CD14-positive monocyte (primary cell): Measurements from ENCODE around the gene MCF2L. TPM values are rescaled to one million over a fixed set of nuclear protein-coding genes. Genes with fewer than 3 reads are reported as not detected.

Experiments
- DNase-seq, 3 donors: peaks; one replicate each; pipeline ENCODE4 v3.0.0-alpha.2; 2011 to 2022
- H2AFZ ChIP-seq: 2 replicates; pipeline ENCODE4 v1.6.0; 2012; ENCODE audit warnings: mild to moderate bottlenecking, low read depth, low read length, inconsistent platforms; ENCODE audit not compliant: insufficient read depth, poor library complexity, severe bottlenecking
- H3K27ac ChIP-seq, 2 donors: 1 replicate in 1 of 2; 2 replicates in 1 of 2; pipeline ENCODE4 v1.5.1; 2012 to 2013; ENCODE audit warnings: low read length in 2 of 2, control low read depth in 1 of 2, inconsistent platforms in 1 of 2, low read depth in 1 of 2, mild to moderate bottlenecking in 1 of 2
- H3K27me3 ChIP-seq, 2 donors: one replicate each; pipeline versions ENCODE4 v1.6.0 to v1.6.1; 2011 to 2013; ENCODE audit warnings: low read length in 2 of 2; ENCODE audit not compliant: control insufficient read depth in 2 of 2, insufficient read depth in 2 of 2
- H3K36me3 ChIP-seq, 2 donors: replicated peaks in 1 of 2; 1 replicate in 1 of 2; 2 replicates in 1 of 2; pipeline versions ENCODE4 v1.5.1 to v1.6.1; 2012 to 2013; ENCODE audit warnings: low read length in 2 of 2, control low read depth in 1 of 2, inconsistent platforms in 1 of 2, mild to moderate bottlenecking in 1 of 2; ENCODE audit not compliant: insufficient read depth in 2 of 2, control insufficient read depth in 1 of 2
- H3K4me1 ChIP-seq, 2 donors: 1 replicate in 1 of 2; 2 replicates in 1 of 2; pipeline versions ENCODE4 v1.5.1 to v1.6.1; 2012 to 2013; ENCODE audit warnings: low read length in 2 of 2, control low read depth in 1 of 2, inconsistent platforms in 1 of 2, mild to moderate bottlenecking in 1 of 2, moderate library complexity in 1 of 2; ENCODE audit not compliant: insufficient read depth in 2 of 2, control insufficient read depth in 1 of 2
- H3K4me2 ChIP-seq: replicated peaks from 2 replicates; pipeline ENCODE3; 2012; ENCODE audit warnings: low read length, moderate library complexity, mild to moderate bottlenecking; ENCODE audit not compliant: poor library complexity, severe bottlenecking; ENCODE audit errors: extremely low read depth
- H3K4me3 ChIP-seq, 3 experiments: fragments of 200-600 bp in 1 of 3; sonication (generic) in 1 of 3; replicated peaks in 1 of 3; 1 replicate in 2 of 3; 2 replicates in 1 of 3; pipeline ENCODE4 v1.5.1; 2011 to 2013; ENCODE audit warnings: low read length in 3 of 3, mild to moderate bottlenecking in 3 of 3, control low read depth in 2 of 3, low read depth in 2 of 3, inconsistent platforms in 1 of 3, moderate library complexity in 1 of 3
- H3K79me2 ChIP-seq: 2 replicates; pipeline ENCODE4 v1.6.0; 2012; ENCODE audit warnings: mild to moderate bottlenecking, control low read depth, inconsistent platforms, low read length, moderate library complexity; ENCODE audit not compliant: insufficient read depth
- H3K9ac ChIP-seq: 2 replicates; pipeline ENCODE4 v1.6.0; 2017; ENCODE audit warnings: low read length, mild to moderate bottlenecking; ENCODE audit not compliant: insufficient read depth, poor library complexity, severe bottlenecking
- H3K9me3 ChIP-seq, 2 donors: replicated peaks in 1 of 2; 1 replicate in 1 of 2; 2 replicates in 1 of 2; pipeline versions ENCODE4 v1.5.1 to v1.6.1; 2012 to 2013; ENCODE audit warnings: low read length in 2 of 2, control low read depth in 1 of 2; ENCODE audit not compliant: control insufficient read depth in 1 of 2, insufficient read depth in 1 of 2
- H4K20me1 ChIP-seq: 2 replicates; pipeline ENCODE4 v1.6.0; 2012; ENCODE audit warnings: mild to moderate bottlenecking, low read length, control low read depth, moderate library complexity; ENCODE audit not compliant: insufficient read depth
- H3K27ac Mint-ChIP-seq, 7 donors: one replicate each; pipeline ENCODE4 v1.8.0; 2020; ENCODE audit warnings: mild to moderate bottlenecking in 7 of 7, mixed read lengths in 7 of 7, moderate library complexity in 6 of 7, inconsistent platforms in 2 of 7
- H3K27me3 Mint-ChIP-seq, 3 donors: one replicate each; pipeline ENCODE4 v1.8.0; 2021 to 2022; ENCODE audit warnings: low read depth in 3 of 3, mild to moderate bottlenecking in 3 of 3, mixed read lengths in 3 of 3, moderate library complexity in 3 of 3, inconsistent platforms in 1 of 3
- H3K36me3 Mint-ChIP-seq, 2 donors: one replicate each; pipeline ENCODE4 v1.8.0; 2020; ENCODE audit warnings: mixed read lengths in 2 of 2, inconsistent platforms in 1 of 2, mild to moderate bottlenecking in 1 of 2
- H3K4me1 Mint-ChIP-seq: one replicate; pipeline ENCODE4 v1.8.0; 2020; ENCODE audit warnings: mild to moderate bottlenecking, mixed read lengths
- H3K4me3 Mint-ChIP-seq, 2 donors: one replicate each; pipeline ENCODE4 v1.8.0; 2020; ENCODE audit warnings: mild to moderate bottlenecking in 2 of 2, mixed read lengths in 2 of 2, moderate library complexity in 1 of 2
- H3K9me3 Mint-ChIP-seq, 7 donors: one replicate each; pipeline ENCODE4 v1.8.0; 2020 to 2022; ENCODE audit warnings: mixed read lengths in 7 of 7, mild to moderate bottlenecking in 6 of 7, moderate library complexity in 6 of 7, inconsistent platforms in 2 of 7
- WGBS: methylation state at CpG from one replicate; pipeline ENCODE4 v1.1.5; 2013; ENCODE audit warnings: missing lambda C conversion rate; ENCODE audit not compliant: insufficient coverage; 5-methylcytosine and 5-hydroxymethylcytosine counted together
- intact Hi-C, 2 donors: fragments of 100-400 bp; cut with micrococcal nuclease; formaldehyde crosslinking; loops; one replicate each; pipeline versions ENCODE4 v1.15.0 to v1.15.1; 2023
- polyA plus RNA-seq, 3 donors: library from polyadenylated mRNA; depleted of rRNA in 1 of 3; unstranded in 2 of 3; stranded (reverse) in 1 of 3; fragments of 300-500 nt in 2 of 3; fragments of >200 nt in 1 of 3; fragmentation: Illumina TruSeq in 2 of 3; gene quantifications; 1 replicate in 2 of 3; 2 replicates in 1 of 3; pipeline ENCODE4 v1.2.3, GENCODE V29; 2012 to 2021
- TF ChIP-seq, protein P1 (sequence below): fragments of 200-600 bp; IDR thresholded peaks from one replicate; pipeline ENCODE4 v1.8.0; 2022; ENCODE audit warnings: antibody characterized with exemption, mild to moderate bottlenecking

MCF2L gene
- polyA plus RNA-seq, 3 donors: not detected

DNA sequence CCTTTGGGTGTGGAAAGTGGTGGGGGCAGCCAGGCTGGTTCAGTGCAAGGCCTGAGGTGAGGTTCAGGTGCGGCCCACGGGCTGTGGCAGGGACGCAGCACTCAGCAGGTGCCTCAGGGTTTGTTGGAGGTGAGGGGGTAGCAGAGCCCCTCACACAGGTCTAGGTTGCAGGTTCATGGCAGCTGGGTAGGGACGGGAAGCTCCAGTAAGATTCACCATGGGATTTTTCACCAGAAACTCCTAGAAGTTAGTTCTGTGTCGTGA is 14.0 kb downstream of the MCF2L start:
- Mint-ChIP-seq H3K4me1 (peaks cover 10% of the 10 kb centered on the region), H3K27me3 (peaks cover 11 to 26% (median 14%) of the 10 kb centered on the region in 3 donors), H3K9me3 (peaks cover 0 to 3% (median 0%) of the 10 kb centered on the region in 7 donors), H3K36me3 (no peaks in the 10 kb centered on the region), H3K4me3 (no peak overlapping the region), H3K27ac (no peak overlapping the region)
- Histone ChIP-seq H3K4me3 (no peak overlapping the region), H3K27me3 (peaks cover 0 to 4% of the 10 kb centered on the region in 2 donors), H2AFZ (no peak overlapping the region), H3K9ac (no peak overlapping the region), H3K36me3 (no peaks in the 10 kb centered on the region), H3K79me2 (no peaks in the 10 kb centered on the region), H3K4me2 (no peak overlapping the region), H4K20me1 (no peaks in the 10 kb centered on the region), H3K9me3 (no peaks in the 10 kb centered on the region), H3K27ac (no peak overlapping the region), H3K4me1 (peaks cover 0 to 7% of the 10 kb centered on the region in 2 donors)
- WGBS: 95% methylated on average over 5 of the region's 5 CpGs
- TF ChIP-seq, protein P1, sequence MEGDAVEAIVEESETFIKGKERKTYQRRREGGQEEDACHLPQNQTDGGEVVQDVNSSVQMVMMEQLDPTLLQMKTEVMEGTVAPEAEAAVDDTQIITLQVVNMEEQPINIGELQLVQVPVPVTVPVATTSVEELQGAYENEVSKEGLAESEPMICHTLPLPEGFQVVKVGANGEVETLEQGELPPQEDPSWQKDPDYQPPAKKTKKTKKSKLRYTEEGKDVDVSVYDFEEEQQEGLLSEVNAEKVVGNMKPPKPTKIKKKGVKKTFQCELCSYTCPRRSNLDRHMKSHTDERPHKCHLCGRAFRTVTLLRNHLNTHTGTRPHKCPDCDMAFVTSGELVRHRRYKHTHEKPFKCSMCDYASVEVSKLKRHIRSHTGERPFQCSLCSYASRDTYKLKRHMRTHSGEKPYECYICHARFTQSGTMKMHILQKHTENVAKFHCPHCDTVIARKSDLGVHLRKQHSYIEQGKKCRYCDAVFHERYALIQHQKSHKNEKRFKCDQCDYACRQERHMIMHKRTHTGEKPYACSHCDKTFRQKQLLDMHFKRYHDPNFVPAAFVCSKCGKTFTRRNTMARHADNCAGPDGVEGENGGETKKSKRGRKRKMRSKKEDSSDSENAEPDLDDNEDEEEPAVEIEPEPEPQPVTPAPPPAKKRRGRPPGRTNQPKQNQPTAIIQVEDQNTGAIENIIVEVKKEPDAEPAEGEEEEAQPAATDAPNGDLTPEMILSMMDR: no peak
- DNase-seq: no peak
- intact Hi-C loops: no loop called here

DNA sequence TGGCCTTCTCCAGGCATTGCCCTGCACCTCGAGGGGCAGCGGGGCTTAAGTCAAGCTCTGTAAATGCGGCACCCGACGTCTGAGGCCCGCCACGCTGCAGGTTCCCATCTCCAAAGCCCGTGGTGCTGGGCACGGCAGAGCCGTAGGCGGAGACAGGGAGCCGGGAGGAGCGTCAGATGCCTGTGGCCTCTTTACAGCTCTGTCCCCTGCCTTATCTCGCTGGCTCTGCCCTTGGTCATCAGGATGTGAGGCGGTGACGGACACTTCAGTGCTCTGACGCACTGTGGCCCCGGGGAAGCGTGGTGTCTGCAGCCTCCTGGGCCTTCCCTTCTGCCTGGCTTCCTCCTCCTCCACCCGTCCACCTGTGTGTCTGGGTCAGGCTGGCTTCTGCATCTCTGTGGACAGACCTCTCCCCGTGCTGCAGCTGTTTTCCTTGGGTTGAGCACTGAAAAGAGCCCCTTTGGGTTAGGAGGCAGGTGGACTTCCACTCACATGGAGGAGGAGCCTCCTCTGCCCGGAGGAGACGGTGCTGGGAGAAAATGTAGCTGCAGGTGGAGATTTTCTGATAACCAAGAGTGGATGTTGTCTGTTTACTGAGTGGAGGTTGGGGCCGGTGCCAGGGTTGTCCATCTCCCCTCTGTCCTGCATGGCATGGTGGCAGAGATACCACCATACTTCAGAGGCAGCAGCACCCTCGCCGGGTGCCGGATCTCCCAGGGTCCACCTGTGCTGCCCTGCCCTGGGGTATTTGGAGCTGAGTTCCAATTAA is 14.6 kb downstream of the MCF2L start:
- H3K79me2 ChIP-seq: no peaks in the 10 kb centered on the region
- no peak for DNase-seq
- H3K4me1 Mint-ChIP-seq: peaks cover 10% of the 10 kb centered on the region
- no peak overlapping the region for H2AFZ ChIP-seq
- H3K9ac ChIP-seq: no peak overlapping the region
- H3K36me3 Mint-ChIP-seq: no peaks in the 10 kb centered on the region
- H3K4me1 ChIP-seq: peaks cover 0 to 7% of the 10 kb centered on the region in 2 donors
- no peaks in the 10 kb centered on the region for H3K36me3 ChIP-seq
- no peaks in the 10 kb centered on the region for H4K20me1 ChIP-seq
- H3K9me3 Mint-ChIP-seq: peaks cover 0 to 5% (median 3%) of the 10 kb centered on the region in 7 donors
- H3K27ac ChIP-seq: no peak overlapping the region
- no peak overlapping the region for H3K4me3 Mint-ChIP-seq
- WGBS: 96% methylated on average over 25 of the region's 27 CpGs
- H3K27me3 Mint-ChIP-seq: peaks cover 11 to 22% (median 12%) of the 10 kb centered on the region in 3 donors
- H3K4me3 ChIP-seq: no peak overlapping the region
- H3K4me2 ChIP-seq: no peak overlapping the region
- H3K9me3 ChIP-seq: peaks cover 0 to 4% of the 10 kb centered on the region in 2 donors
- peaks cover 0 to 4% of the 10 kb centered on the region in 2 donors for H3K27me3 ChIP-seq
- peak overlapping the region in 1 of 7 donors; percentile 20 for H3K27ac Mint-ChIP-seq
- intact Hi-C loops: no loop called here
- TF ChIP-seq, protein P1: no peak
